ENCODE measurements around the gene MSX1. TPM values are rescaled to one million over a fixed set of nuclear protein-coding genes. Genes with fewer than 3 reads are reported as not detected.

MSX1 gene
- total RNA-seq, 1 donor from 2014 or later: 2.1 TPM

DNA sequence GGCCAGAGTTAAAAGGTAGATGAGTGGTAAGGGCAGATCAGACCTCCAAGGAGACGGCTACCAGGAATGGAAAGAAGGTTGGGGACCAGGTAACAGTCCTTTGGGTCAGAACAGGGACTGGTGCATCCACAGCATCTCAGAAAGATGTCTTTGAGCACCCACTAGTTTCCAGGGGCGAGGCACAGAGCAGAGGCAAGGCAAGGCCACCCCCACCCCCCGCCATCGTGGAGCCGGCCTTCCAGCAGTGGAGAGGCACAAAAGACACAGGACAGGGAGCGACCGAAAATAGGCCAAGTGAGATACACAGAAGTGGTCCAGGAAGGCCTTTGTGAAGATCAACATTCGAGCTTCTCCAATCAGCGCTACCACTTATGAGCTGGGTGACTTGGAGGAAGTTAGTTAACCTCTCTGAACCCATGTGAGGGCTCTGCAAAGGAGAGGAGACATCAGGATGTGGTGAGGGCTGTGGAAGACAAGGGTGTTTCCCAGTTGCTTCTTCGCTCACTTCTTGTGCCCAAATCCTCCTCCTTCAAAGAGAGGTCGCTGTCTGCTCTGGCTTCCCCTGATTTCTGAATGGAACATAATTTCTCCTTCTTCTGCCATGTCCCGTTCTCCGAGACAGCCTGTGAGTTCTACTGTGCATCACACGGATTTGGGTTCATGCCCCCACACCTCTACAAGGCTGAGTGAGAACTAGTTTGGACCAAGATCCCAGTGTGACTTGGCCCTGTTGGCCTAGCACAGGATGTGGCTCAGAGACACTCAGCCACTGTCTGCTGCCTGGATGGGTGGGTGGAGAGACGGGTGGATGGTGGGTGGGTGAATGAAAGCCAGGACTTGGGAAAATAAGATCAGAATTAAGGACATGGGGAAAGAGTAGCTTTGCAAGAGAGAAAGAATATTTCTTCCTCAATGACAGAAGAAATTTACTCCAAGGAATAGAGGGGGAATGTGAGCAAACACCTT is 16.7 kb upstream of the MSX1 start:
- Histone ChIP-seq H3K9me3 (no peaks in the 10 kb centered on the region), H3K27me3 (ENCODE audit: low read depth) (peaks cover 34% of the 10 kb centered on the region), H3K4me1 (no peaks in the 10 kb centered on the region), H3K27ac (no peak overlapping the region), H3K36me3 (no peaks in the 10 kb centered on the region), H3K4me3 (no peak overlapping the region)
- TF ChIP-seq, protein P1, sequence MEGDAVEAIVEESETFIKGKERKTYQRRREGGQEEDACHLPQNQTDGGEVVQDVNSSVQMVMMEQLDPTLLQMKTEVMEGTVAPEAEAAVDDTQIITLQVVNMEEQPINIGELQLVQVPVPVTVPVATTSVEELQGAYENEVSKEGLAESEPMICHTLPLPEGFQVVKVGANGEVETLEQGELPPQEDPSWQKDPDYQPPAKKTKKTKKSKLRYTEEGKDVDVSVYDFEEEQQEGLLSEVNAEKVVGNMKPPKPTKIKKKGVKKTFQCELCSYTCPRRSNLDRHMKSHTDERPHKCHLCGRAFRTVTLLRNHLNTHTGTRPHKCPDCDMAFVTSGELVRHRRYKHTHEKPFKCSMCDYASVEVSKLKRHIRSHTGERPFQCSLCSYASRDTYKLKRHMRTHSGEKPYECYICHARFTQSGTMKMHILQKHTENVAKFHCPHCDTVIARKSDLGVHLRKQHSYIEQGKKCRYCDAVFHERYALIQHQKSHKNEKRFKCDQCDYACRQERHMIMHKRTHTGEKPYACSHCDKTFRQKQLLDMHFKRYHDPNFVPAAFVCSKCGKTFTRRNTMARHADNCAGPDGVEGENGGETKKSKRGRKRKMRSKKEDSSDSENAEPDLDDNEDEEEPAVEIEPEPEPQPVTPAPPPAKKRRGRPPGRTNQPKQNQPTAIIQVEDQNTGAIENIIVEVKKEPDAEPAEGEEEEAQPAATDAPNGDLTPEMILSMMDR (IDR thresholded peaks at IDR 0.05): no peak
- intact Hi-C loops (cut with DNase I): no loop called here
- ATAC-seq (no peak), DNase-seq (no peak)

DNA sequence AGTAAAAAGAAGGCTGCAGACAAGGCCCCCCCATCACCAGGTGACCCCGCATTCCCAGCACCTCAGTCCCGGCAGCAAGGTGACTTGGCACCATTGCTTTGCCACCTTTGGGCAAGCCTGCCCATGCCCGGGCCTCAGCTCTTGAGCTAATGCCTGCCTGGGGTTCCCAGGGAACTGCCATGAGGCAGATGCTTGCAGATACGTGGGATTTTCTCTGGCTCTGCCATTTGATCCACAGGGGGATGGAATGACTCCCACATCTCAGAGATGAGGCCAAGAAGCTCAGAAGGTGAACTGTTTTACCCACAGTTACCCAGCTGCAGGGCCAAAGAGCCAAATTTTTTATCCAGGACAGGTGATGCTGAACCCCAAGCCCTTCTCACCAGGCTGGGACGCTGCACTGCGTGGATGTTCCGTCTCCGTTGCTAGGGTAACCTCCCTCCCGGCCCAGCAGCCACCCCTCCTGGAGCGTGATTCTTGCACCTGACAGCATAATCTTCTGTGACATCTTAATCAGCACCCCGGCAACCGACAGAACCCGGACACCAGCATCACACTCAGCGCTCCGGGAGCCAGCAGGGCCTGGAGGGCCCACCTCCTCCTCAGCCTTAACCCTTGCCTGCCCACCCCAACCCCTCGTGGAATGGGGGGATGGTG is 15.7 kb upstream of the MSX1 start:
- Histone ChIP-seq H3K36me3 (no peaks in the 10 kb centered on the region), H3K9me3 (no peaks in the 10 kb centered on the region), H3K27me3 (ENCODE audit: low read depth) (peaks cover 43% of the 10 kb centered on the region), H3K4me3 (no peak overlapping the region), H3K4me1 (no peaks in the 10 kb centered on the region), H3K27ac (no peak overlapping the region)
- ATAC-seq (no peak), DNase-seq (no peak)
- intact Hi-C loops (cut with DNase I): no loop called here
- TF ChIP-seq, protein P1 (IDR thresholded peaks at IDR 0.05): no peak

DNA sequence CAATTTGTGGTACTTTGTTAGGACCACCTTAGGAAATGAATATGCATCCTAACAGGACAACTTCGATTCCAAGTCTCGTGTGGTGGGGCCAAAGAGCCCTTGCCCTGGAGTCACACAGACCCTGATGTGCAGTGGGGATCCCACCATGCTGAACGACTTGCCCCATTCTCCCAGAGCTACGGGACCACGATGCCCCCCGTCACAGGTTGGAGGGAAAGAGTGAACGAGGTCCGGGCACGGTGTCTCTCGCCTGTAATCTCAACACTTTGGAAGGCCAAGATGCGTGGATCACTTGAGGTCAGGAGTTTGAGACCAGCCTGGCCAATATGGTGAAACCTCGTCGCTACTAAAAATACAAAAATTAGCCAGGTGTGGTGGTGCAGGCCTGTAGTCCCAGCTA is 14.4 kb upstream of the MSX1 start:
- TF ChIP-seq, protein P1 (IDR thresholded peaks at IDR 0.05): no peak
- Histone ChIP-seq H3K4me1 (no peaks in the 10 kb centered on the region), H3K27me3 (ENCODE audit: low read depth) (peaks cover 55% of the 10 kb centered on the region), H3K27ac (no peak overlapping the region), H3K4me3 (no peak overlapping the region), H3K36me3 (no peaks in the 10 kb centered on the region), H3K9me3 (no peaks in the 10 kb centered on the region)
- intact Hi-C loops (cut with DNase I): no loop called here
- ATAC-seq (no peak), DNase-seq (no peak)

DNA sequence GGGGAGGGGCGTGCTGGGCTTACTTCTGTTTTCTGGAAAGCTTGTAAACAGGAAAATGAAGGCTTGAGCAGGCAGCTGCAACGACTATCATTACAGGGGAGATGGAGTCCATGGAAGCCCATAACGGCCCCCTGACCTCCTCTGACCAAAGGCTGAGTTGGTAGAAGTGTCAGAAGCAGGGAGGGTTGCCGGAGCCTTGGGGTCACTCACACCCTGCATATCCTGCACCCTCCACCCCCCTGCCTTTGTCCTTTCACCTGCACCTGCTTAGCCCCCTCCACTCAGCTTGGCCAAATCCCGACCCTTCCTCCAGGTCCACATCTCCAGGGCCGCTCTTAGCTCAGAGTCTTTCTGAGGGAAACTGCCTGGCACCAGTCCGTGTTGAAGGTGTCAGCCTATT is 12.5 kb upstream of the MSX1 start:
- DNase-seq (no peak), ATAC-seq (no peak)
- no peak overlapping the region for H3K27ac ChIP-seq
- no peaks in the 10 kb centered on the region for H3K36me3 ChIP-seq
- intact Hi-C loops (cut with DNase I): no loop called here
- TF ChIP-seq, protein P1 (IDR thresholded peaks at IDR 0.05): no peak
- H3K9me3 ChIP-seq: no peaks in the 10 kb centered on the region
- H3K27me3 ChIP-seq (ENCODE audit: low read depth): peaks cover 65% of the 10 kb centered on the region
- no peaks in the 10 kb centered on the region for H3K4me1 ChIP-seq
- H3K4me3 ChIP-seq: no peak overlapping the region

DNA sequence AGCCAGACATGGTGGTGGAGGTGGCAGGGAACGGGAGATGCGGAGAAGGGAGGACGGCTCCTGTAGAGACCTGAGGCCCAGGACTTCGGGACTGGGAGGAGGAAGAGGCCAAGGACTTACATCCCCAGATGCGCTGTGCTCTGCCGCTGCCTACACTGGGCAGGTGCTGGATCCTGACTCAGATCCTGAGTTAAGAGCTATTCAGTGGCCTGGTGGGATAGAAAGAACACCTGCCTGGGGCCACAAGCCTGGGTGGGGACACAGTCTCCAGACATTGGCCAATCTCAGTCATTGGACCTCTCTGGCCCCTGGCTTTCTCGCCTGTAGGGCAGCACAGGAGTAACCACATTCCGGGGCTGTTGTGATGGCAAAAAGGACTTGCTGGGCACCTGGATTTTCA is 10.9 kb upstream of the MSX1 start:
- H3K27me3 ChIP-seq (ENCODE audit: low read depth): peaks cover 79% of the 10 kb centered on the region

More for the DNA sequence above, 10.9 kb upstream of the MSX1 start:
- Histone ChIP-seq H3K36me3 (no peaks in the 10 kb centered on the region), H3K27ac (no peak overlapping the region), H3K4me1 (peaks cover 11% of the 10 kb centered on the region), H3K9me3 (no peaks in the 10 kb centered on the region), H3K4me3 (no peak overlapping the region)
- intact Hi-C loops (cut with DNase I): no loop called here
- ATAC-seq (no peak), DNase-seq (no peak)
- TF ChIP-seq, protein P1 (IDR thresholded peaks at IDR 0.05): no peak

Measured in lower lobe of right lung (tissue), 2 donors.